KMS-11 (cell line): Measurements from ENCODE around the gene SLC2A1.

Source experiments
- H2AFZ ChIP-seq: fragments of 200-600 bp; sonication (generic); 2 replicates; pipeline ENCODE4 v1.6.1; 2016; ENCODE audit warnings: antibody characterized with exemption, mixed run types, low read depth
- H3K27ac ChIP-seq: fragments of 200-600 bp; sonication (generic); 2 replicates; pipeline ENCODE4 v1.6.1; 2016; ENCODE audit warnings: mild to moderate bottlenecking, mixed run types
- H3K27me3 ChIP-seq: fragments of 200-600 bp; sonication (generic); 2 replicates; pipeline ENCODE4 v1.6.1; 2017; ENCODE audit warnings: mild to moderate bottlenecking, low read depth, mixed run types, moderate library complexity; ENCODE audit not compliant: insufficient read depth
- H3K36me3 ChIP-seq: fragments of 200-600 bp; sonication (generic); 2 replicates; pipeline ENCODE4 v1.6.1; 2017; ENCODE audit warnings: mild to moderate bottlenecking, mixed run types; ENCODE audit not compliant: insufficient read depth
- H3K4me1 ChIP-seq: fragments of 200-600 bp; sonication (generic); 2 replicates; pipeline ENCODE4 v1.6.1; 2016; ENCODE audit warnings: mild to moderate bottlenecking, low read depth, mixed run types; ENCODE audit not compliant: poor library complexity, severe bottlenecking
- H3K4me2 ChIP-seq: fragments of 200-600 bp; sonication (generic); 2 replicates; pipeline ENCODE4 v1.7.0; 2016; ENCODE audit warnings: mild to moderate bottlenecking, mixed run types
- H3K4me3 ChIP-seq: fragments of 200-600 bp; sonication (generic); IDR thresholded peaks from 2 replicates; pipeline ENCODE4 v1.6.1; 2017; ENCODE audit warnings: low read depth, low read length, mixed read lengths; ENCODE audit not compliant: insufficient read depth
- H3K79me2 ChIP-seq: fragments of 200-600 bp; sonication (generic); 2 replicates; pipeline ENCODE4 v1.6.1; 2016; ENCODE audit warnings: low read depth, mixed run types; ENCODE audit not compliant: insufficient read depth
- H3K9ac ChIP-seq: fragments of 200-600 bp; sonication (generic); 2 replicates; pipeline ENCODE4 v1.6.1; 2016; ENCODE audit warnings: mild to moderate bottlenecking, mixed run types
- H4K20me1 ChIP-seq: fragments of 200-600 bp; sonication (generic); 2 replicates; pipeline ENCODE4 v1.6.1; 2016; ENCODE audit warnings: mild to moderate bottlenecking, mixed run types; ENCODE audit not compliant: insufficient read depth
- TF ChIP-seq, protein P1 (sequence below): fragments of 200-600 bp; sonication (generic); conservative IDR thresholded peaks from 2 replicates; pipeline ENCODE4 v1.6.1; 2017; ENCODE audit warnings: low read depth, mild to moderate bottlenecking, antibody characterized with exemption, low read length, moderate library complexity, mixed read lengths

SLC2A1 gene

DNA sequence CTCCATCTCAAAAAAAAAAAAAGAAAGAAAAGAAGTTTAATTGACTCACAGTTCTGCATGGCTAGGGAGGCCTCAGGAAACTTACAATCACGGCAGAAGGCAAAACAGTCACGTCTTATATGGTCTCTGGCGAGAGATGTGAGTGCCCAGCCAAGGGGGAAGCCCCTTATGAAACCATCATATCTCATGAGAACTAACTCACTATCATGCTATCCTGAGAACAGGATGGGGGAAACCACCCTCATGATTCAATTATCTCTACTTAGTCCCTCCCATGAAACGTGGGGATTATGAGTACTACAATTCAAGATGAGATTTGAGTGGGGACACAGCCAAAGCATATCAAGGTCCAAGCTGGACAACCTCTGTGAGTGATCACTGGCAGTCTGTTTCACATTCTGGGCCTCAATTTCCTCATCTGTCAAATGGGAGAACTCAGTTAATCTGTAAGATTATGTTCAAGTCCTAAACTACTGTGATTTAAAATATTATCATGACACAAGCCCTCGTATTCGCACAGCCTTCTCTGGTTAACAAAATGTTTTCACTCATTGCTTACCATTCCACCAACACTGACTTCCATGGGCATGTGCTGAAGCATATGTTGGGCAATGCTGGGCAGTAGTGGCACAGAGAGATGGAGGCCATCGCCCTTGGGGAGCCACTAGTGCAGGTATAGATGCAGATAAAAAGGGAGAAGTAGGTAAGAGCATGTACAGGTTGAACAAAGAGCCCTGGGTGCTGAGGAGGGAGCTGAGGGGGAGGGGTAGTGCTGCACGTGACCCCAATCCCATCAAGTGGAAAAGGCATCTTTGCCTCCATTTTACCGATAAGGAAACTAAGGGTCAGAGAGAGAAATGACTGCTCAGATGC, 46.2 kb upstream of the SLC2A1 start:
- H3K4me1 ChIP-seq = no peaks in the 10 kb centered on the region
- no peak overlapping the region for H3K4me2 ChIP-seq
- TF ChIP-seq, protein P1, sequence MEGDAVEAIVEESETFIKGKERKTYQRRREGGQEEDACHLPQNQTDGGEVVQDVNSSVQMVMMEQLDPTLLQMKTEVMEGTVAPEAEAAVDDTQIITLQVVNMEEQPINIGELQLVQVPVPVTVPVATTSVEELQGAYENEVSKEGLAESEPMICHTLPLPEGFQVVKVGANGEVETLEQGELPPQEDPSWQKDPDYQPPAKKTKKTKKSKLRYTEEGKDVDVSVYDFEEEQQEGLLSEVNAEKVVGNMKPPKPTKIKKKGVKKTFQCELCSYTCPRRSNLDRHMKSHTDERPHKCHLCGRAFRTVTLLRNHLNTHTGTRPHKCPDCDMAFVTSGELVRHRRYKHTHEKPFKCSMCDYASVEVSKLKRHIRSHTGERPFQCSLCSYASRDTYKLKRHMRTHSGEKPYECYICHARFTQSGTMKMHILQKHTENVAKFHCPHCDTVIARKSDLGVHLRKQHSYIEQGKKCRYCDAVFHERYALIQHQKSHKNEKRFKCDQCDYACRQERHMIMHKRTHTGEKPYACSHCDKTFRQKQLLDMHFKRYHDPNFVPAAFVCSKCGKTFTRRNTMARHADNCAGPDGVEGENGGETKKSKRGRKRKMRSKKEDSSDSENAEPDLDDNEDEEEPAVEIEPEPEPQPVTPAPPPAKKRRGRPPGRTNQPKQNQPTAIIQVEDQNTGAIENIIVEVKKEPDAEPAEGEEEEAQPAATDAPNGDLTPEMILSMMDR = no peak
- no peak overlapping the region for H2AFZ ChIP-seq
- H3K27ac ChIP-seq = no peak overlapping the region
- no peaks in the 10 kb centered on the region for H4K20me1 ChIP-seq
- no peak overlapping the region for H3K9ac ChIP-seq
- H3K4me3 ChIP-seq = no peak overlapping the region
- no peaks in the 10 kb centered on the region for H3K27me3 ChIP-seq
- no peaks in the 10 kb centered on the region for H3K36me3 ChIP-seq
- no peaks in the 10 kb centered on the region for H3K79me2 ChIP-seq

DNA sequence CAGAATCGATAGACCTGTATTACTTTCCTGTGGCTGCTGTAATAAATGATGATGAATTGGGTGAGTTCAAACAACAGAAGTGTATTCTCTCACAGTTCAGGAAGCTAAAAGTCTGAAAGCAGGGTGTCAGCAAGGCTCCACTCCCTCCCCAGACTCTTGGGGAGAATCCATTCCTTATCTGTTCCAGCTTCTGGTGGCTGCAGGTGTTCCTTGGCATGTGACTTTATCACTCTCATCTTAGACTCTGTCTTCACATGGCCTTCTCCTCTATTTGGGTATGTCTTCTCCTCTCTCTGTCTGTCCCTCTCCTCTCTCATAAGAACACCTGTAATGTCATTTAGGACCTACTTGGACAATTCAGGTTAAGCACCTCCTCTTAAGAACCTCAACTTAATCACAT, 44.1 kb upstream of the SLC2A1 start:
- Histone ChIP-seq H3K4me2 (no peak overlapping the region), H3K27me3 (no peaks in the 10 kb centered on the region), H2AFZ (no peak overlapping the region), H3K4me1 (no peaks in the 10 kb centered on the region), H3K79me2 (no peaks in the 10 kb centered on the region), H3K36me3 (no peaks in the 10 kb centered on the region), H4K20me1 (no peaks in the 10 kb centered on the region), H3K9ac (no peak overlapping the region), H3K4me3 (no peak overlapping the region), H3K27ac (no peak overlapping the region)
- TF ChIP-seq, protein P1 = no peak

DNA sequence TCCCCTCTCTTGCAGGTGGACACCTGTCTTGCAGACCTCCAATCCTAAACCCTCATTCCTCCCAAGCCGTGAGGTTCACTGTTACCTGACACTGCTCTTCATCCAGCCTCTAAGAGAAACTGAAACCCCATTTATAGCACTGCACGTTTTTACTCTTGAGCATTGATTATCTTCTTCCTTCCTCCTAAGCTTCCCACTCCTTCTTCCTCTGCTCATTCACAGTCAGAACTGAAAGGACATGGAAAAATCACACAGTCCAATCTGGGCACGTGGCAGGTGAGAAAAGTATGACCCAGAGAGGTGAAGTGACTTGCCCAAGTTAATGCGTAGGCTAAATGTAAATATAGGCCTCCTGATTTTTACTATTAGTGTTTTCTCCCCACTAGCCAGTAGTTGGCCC, 43.4 kb upstream of the SLC2A1 start:
- H3K4me2 ChIP-seq = no peak overlapping the region
- H3K4me1 ChIP-seq = no peaks in the 10 kb centered on the region
- H3K79me2 ChIP-seq = no peaks in the 10 kb centered on the region
- H3K9ac ChIP-seq = no peak overlapping the region
- no peak overlapping the region for H2AFZ ChIP-seq
- TF ChIP-seq, protein P1 = no peak
- H4K20me1 ChIP-seq = no peaks in the 10 kb centered on the region
- H3K4me3 ChIP-seq = no peak overlapping the region
- H3K36me3 ChIP-seq = no peaks in the 10 kb centered on the region
- no peaks in the 10 kb centered on the region for H3K27me3 ChIP-seq
- H3K27ac ChIP-seq = no peak overlapping the region

DNA sequence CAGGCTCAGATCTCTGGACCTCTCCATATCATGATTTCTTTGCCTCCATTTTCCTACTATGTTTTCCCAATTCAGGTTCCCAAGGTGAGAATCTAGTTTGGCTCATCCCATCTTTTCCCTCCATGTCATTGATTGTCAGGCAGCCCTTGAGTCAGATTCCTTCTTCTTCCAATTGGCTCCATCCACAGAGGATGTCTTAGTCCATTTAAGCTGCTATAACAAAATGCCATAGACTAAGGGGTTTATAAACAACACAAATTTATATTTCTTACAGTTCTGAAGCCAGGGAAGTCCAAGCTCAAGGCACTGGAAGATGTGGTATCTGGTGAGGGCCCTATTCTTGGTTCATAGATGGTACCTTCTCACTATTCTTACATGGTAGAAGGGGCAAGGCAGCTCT, 42.8 kb upstream of the SLC2A1 start:
- H3K36me3 ChIP-seq = no peaks in the 10 kb centered on the region
- H3K9ac ChIP-seq = no peak overlapping the region

More for the DNA sequence above, 42.8 kb upstream of the SLC2A1 start:
- H3K4me1 ChIP-seq = no peaks in the 10 kb centered on the region
- H3K4me2 ChIP-seq = no peak overlapping the region
- no peaks in the 10 kb centered on the region for H3K27me3 ChIP-seq
- no peak overlapping the region for H3K27ac ChIP-seq
- TF ChIP-seq, protein P1 = no peak
- H3K4me3 ChIP-seq = no peak overlapping the region
- H2AFZ ChIP-seq = no peak overlapping the region
- no peaks in the 10 kb centered on the region for H4K20me1 ChIP-seq
- no peaks in the 10 kb centered on the region for H3K79me2 ChIP-seq
